IPS DF 4.7 (cell line): ENCODE data around the gene GALNT9.

Experiments used
- DNase-seq: peaks from one replicate; pipeline ENCODE4 v3.0.0-alpha.2; 2013; ENCODE audit warnings: low spot score; ENCODE audit errors: extremely low read depth

GALNT9 gene

GRCh38 chr12:132327336-132328171, 1.8 kb downstream of the GALNT9 start:
- no peak for DNase-seq

GRCh38 chr12:132326646-132327045, 2.7 kb downstream of the GALNT9 start:
- no peak for DNase-seq

- no peak for DNase-seq
Measured at GRCh38 chr12:132325733-132326130, 3.7 kb downstream of the GALNT9 start.

GRCh38 chr12:132324841-132325732, 4.3 kb downstream of the GALNT9 start:
- no peak for DNase-seq

- no peak for DNase-seq
Measured at GRCh38 chr12:132324173-132324572, 5.2 kb downstream of the GALNT9 start.

- DNase-seq, result no peak
Measured at GRCh38 chr12:132323171-132324010, 6.0 kb downstream of the GALNT9 start.

- no peak for DNase-seq
Measured at GRCh38 chr12:132322206-132323132, 6.9 kb downstream of the GALNT9 start.

- no peak for DNase-seq
Measured at GRCh38 chr12:132321321-132322118, 7.9 kb downstream of the GALNT9 start.

GRCh38 chr12:132320767-132321211, 8.6 kb downstream of the GALNT9 start:
- no peak for DNase-seq

- DNase-seq, result no peak
Measured at GRCh38 chr12:132319991-132320570, 9.3 kb downstream of the GALNT9 start.

- DNase-seq, result no peak
Measured at GRCh38 chr12:132319359-132319950, 9.9 kb downstream of the GALNT9 start.

GRCh38 chr12:132318618-132319033, 10.8 kb downstream of the GALNT9 start:
- no peak for DNase-seq

GRCh38 chr12:132318135-132318534, 11.3 kb downstream of the GALNT9 start:
- DNase-seq, result no peak

GRCh38 chr12:132317233-132317938, 12.0 kb downstream of the GALNT9 start:
- DNase-seq, result no peak

- DNase-seq, result no peak
Measured at GRCh38 chr12:132316497-132317232, 12.7 kb downstream of the GALNT9 start.

- no peak for DNase-seq
Measured at GRCh38 chr12:132315951-132316350, 13.4 kb downstream of the GALNT9 start.

- no peak for DNase-seq
Measured at GRCh38 chr12:132315507-132315906, 13.9 kb downstream of the GALNT9 start.
